ENCODE measurements around the gene ACACB.

The ACACB gene

GRCh38 chr12:109087250-109087649 is 29.1 kb upstream of the ACACB start:
- TF ChIP-seq, protein P1, sequence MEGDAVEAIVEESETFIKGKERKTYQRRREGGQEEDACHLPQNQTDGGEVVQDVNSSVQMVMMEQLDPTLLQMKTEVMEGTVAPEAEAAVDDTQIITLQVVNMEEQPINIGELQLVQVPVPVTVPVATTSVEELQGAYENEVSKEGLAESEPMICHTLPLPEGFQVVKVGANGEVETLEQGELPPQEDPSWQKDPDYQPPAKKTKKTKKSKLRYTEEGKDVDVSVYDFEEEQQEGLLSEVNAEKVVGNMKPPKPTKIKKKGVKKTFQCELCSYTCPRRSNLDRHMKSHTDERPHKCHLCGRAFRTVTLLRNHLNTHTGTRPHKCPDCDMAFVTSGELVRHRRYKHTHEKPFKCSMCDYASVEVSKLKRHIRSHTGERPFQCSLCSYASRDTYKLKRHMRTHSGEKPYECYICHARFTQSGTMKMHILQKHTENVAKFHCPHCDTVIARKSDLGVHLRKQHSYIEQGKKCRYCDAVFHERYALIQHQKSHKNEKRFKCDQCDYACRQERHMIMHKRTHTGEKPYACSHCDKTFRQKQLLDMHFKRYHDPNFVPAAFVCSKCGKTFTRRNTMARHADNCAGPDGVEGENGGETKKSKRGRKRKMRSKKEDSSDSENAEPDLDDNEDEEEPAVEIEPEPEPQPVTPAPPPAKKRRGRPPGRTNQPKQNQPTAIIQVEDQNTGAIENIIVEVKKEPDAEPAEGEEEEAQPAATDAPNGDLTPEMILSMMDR (IDR thresholded peaks at IDR 0.05; ENCODE audit: extremely low read depth, missing control alignments) = no peak
- no peak for DNase-seq (ENCODE audit: low spot score)

GRCh38 chr12:109088818-109089217 is 27.6 kb upstream of the ACACB start:
- TF ChIP-seq, protein P1 (IDR thresholded peaks at IDR 0.05; ENCODE audit: extremely low read depth, missing control alignments) = no peak

GRCh38 chr12:109089683-109090082 is 26.7 kb upstream of the ACACB start:
- no peak for DNase-seq (ENCODE audit: low spot score)
- TF ChIP-seq, protein P1 (IDR thresholded peaks at IDR 0.05; ENCODE audit: extremely low read depth, missing control alignments) = no peak

More at GRCh38 chr12:109088818-109089217, 27.6 kb upstream of the ACACB start:
- no peak for DNase-seq (ENCODE audit: low spot score)

- TF ChIP-seq, protein P1 (IDR thresholded peaks at IDR 0.05; ENCODE audit: extremely low read depth, missing control alignments) = no peak
- no peak for DNase-seq (ENCODE audit: low spot score)
These were observed 23.8 kb upstream of the ACACB start for GRCh38 chr12:109092497-109093021.

- TF ChIP-seq, protein P1 (IDR thresholded peaks at IDR 0.05; ENCODE audit: extremely low read depth, missing control alignments) = peak; percentile 96
- DNase-seq (ENCODE audit: low spot score) = peak; percentile 90
These were observed 23.1 kb upstream of the ACACB start, which contains the start of gene ALKBH2 for GRCh38 chr12:109093022-109093918. Gene ALKBH2, minus strand, starts transcription at chr12:109093472. Its CDS starts 686 bp downstream, at chr12:109092786.

- no peak for DNase-seq (ENCODE audit: low spot score)
- TF ChIP-seq, protein P1 (IDR thresholded peaks at IDR 0.05; ENCODE audit: extremely low read depth, missing control alignments) = no peak
These were observed 19.3 kb upstream of the ACACB start for GRCh38 chr12:109097140-109097434.

- peak; percentile 99 for DNase-seq (ENCODE audit: low spot score)
- TF ChIP-seq, protein P1 (IDR thresholded peaks at IDR 0.05; ENCODE audit: extremely low read depth, missing control alignments) = no peak
These were observed 18.8 kb upstream of the ACACB start, which contains the start of gene UNG for GRCh38 chr12:109097435-109098182. Gene UNG, plus strand, starts transcription at chr12:109097597. Its CDS starts 83 bp downstream, at chr12:109097680.

Measured in GM20000 (cell line).